Spinal cord (tissue), 10 donors: ENCODE measurements around the gene PPP2R2B. TPM values are rescaled to one million over a fixed set of nuclear protein-coding genes. Genes with fewer than 3 reads are reported as not detected.

Source experiments
- DNase-seq, 6 donors: peaks; one replicate each; pipeline versions ENCODE4 v3.0.0 to v3.0.0-alpha.2; 2013 to 2015; ENCODE audit warnings: low spot score in 6 of 6, low read depth in 4 of 6
- H3K27ac ChIP-seq: one replicate; pipeline ENCODE4 v1.5.1; 2013; ENCODE audit warnings: low read depth, low read length, control low read depth
- H3K27me3 ChIP-seq: one replicate; pipeline ENCODE4 v1.6.1; 2013; ENCODE audit warnings: low read length; ENCODE audit not compliant: control insufficient read depth, insufficient read depth
- H3K36me3 ChIP-seq: one replicate; pipeline ENCODE4 v1.6.1; 2013; ENCODE audit warnings: low read length; ENCODE audit not compliant: control insufficient read depth, insufficient read depth
- H3K4me1 ChIP-seq: one replicate; pipeline ENCODE4 v1.6.1; 2013; ENCODE audit warnings: low read length; ENCODE audit not compliant: control insufficient read depth, insufficient read depth
- H3K4me3 ChIP-seq: one replicate; pipeline ENCODE4 v1.5.1; 2013; ENCODE audit warnings: low read depth, low read length, control low read depth
- H3K9me3 ChIP-seq: one replicate; pipeline ENCODE4 v1.6.1; 2013; ENCODE audit warnings: low read length; ENCODE audit not compliant: control insufficient read depth, insufficient read depth
- WGBS: methylation state at CpG from one replicate; pipeline ENCODE4 v1.1.5; 2013; ENCODE audit warnings: missing lambda C conversion rate; ENCODE audit not compliant: insufficient coverage; 5-methylcytosine and 5-hydroxymethylcytosine counted together
- polyA plus RNA-seq, 2 donors: library from polyadenylated mRNA; unstranded; fragments of 120-200 nt; gene quantifications; one replicate each; pipeline ENCODE4 v1.2.1, GENCODE V29; 2013; ENCODE audit not compliant: insufficient read length in 2 of 2
- total RNA-seq, 2 donors: library from RNA; depleted of rRNA in 1 of 2; stranded (reverse); fragments of 120-200 nt in 1 of 2; fragments of >200 nt in 1 of 2; gene quantifications; one replicate each; pipeline versions ENCODE4 v1.2.3 to v1.2.4, GENCODE V29; 2013 to 2014
- donor health status: healthy.

PPP2R2B gene
- total and polyA plus RNA-seq, 4 donors, result 62.0 to 211 (median 150) TPM

DNA sequence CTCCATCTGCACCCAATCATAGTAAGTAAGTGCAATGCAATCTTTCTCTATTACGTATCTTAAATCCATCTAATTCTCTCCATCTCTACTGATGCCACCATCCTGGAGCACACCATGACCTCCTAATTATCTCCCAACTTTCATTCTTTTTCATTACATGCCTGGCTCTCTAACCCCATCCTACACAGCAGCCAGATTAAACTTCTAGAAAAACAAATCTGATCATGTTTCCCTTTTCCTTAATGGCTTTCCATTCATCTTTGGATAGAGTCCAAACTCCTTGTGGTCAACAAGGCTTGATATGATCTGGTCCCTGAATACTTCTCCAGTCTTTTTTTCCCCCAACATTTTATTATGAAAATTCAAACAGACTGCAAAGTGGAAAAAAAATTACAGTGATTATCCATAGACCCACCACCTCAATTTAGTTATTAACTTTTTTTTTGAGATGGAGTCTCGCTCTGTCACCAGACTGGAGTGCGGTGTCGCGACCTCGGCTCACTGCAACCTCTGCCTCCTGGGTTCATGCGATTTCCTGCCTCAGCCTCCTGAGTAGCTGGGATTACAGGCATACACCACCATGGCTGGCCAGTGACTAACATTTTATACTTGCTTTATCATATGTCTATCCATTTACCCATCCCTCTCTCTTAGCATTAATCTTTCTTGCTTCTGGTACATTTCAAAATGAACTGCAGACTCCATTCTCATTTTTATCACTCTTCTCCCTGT is 5.2 kb downstream of the PPP2R2B start:
- 96% methylated on average over 7 of the region's 7 CpGs for WGBS

DNA sequence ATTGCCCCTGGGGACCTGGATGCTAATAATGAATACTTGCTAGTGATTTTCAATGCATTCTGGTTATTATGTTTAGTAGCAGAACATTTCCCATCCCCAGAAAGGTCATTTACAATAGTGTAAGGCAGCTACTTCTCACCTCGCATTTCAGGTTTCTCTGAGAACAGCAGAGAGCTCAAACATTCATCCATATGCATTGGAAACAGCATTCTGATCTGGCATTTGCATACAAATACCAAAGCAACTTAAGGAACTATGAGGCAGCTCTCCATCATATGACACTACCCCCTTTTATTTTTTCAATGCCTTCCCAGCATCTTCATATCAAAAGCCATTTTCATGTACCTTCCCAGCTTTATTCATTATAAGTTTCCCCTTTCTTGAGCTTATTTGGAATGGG is 6.4 kb downstream of the PPP2R2B start:
- WGBS, result 50% methylated on average over 1 of the region's 1 CpG
- DNase-seq, result no peak
- no peak overlapping the region for H3K27ac ChIP-seq
- H3K4me1 ChIP-seq, result no peaks in the 10 kb centered on the region
- H3K36me3 ChIP-seq, result peaks cover 5% of the 10 kb centered on the region
- H3K4me3 ChIP-seq, result no peak overlapping the region
- no peaks in the 10 kb centered on the region for H3K27me3 ChIP-seq
- H3K9me3 ChIP-seq, result no peaks in the 10 kb centered on the region

More for the DNA sequence above, 5.2 kb downstream of the PPP2R2B start:
- no peak for DNase-seq
- Histone ChIP-seq H3K4me3 (no peak overlapping the region), H3K27ac (no peak overlapping the region), H3K9me3 (no peaks in the 10 kb centered on the region), H3K4me1 (peaks cover 7% of the 10 kb centered on the region), H3K36me3 (peaks cover 5% of the 10 kb centered on the region), H3K27me3 (no peaks in the 10 kb centered on the region)

DNA sequence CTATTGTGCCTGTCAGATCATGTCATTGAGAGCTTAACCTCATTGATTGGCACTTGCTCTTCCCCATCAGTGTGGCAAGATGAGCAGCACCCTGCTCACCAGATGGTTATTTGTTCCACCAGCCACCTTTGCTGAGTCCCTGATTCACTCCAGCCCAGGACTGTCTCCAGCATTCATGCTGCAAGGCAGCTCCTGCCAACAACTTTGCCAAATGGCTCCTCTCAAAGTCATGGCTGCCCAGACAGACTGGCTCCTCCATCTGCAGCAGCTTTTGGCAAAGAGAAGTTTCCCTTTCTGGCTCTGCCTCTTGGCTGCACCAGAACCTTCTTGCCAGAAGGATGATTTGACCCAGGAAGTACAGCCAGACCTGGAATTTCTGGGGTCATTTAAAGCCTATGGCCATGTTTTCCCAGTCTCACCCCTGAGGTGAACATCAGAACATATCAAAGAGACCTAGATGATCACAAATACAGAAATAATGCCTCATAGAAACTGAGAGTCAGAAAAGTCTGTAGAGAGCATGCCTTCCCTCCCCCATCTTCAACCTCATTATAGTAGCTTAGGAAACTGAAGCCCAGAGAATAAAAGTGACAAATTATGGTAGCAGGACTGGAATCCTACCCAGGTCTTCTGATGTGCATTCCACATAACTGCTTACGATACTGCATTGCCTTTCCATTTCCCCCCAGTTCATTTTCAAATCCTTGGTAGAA is 10.4 kb downstream of the PPP2R2B start:
- Histone ChIP-seq H3K27me3 (no peaks in the 10 kb centered on the region), H3K9me3 (no peaks in the 10 kb centered on the region), H3K4me3 (no peak overlapping the region), H3K27ac (no peak overlapping the region), H3K36me3 (peaks cover 5% of the 10 kb centered on the region), H3K4me1 (no peaks in the 10 kb centered on the region)
- peak in 1 of 6 donors; percentile 85 for DNase-seq
- no CpG with 5 or more reads among the region's 1 CpG for WGBS

DNA sequence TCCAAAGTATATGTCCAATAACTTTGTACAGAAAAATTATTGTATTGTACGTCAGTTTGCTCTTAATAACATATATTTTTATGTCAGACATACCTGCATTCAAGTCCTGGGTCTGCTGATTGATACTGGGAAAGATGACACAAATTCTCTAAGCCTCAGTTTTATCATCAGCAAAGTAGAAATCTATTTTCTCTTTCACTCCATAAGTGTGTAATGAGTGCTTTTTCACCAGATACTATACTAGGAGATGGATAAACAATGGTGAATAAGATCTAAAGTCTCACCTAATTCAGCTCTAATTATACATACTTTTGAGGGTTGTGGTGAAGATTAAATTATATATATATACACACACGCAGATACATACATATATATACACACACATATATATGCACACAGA is 12.3 kb downstream of the PPP2R2B start:
- Histone ChIP-seq H3K9me3 (no peaks in the 10 kb centered on the region), H3K27ac (no peak overlapping the region), H3K4me3 (no peak overlapping the region), H3K36me3 (peaks cover 5% of the 10 kb centered on the region), H3K4me1 (peaks cover under 1% of the 10 kb centered on the region), H3K27me3 (no peaks in the 10 kb centered on the region)
- no CpG with 5 or more reads among the region's 2 CpGs for WGBS
- DNase-seq, result no peak

DNA sequence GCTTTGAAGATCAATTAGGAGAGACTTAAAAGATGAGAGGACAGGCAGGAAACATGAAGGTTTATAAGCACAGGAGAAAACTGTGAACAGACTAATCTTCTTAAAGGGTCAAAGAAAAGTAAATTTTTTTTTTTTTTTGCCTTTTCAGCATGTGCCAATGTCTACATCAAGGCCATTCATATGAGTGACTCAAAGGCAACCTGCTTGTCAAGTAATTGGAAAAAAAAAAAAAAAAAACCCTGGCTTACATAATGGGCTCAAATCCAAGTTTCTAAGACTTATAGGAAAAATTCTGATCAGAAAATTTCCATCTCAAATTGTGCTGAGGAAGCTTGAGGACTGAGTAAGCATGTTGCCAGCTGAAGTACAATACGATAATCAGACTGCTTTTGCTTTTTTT is 15.9 kb downstream of the PPP2R2B start:
- Histone ChIP-seq H3K9me3 (no peaks in the 10 kb centered on the region), H3K36me3 (no peaks in the 10 kb centered on the region), H3K27me3 (no peaks in the 10 kb centered on the region), H3K4me3 (no peak overlapping the region), H3K4me1 (peaks cover 6% of the 10 kb centered on the region), H3K27ac (no peak overlapping the region)
- WGBS, result no CpG with 5 or more reads among the region's 1 CpG
- DNase-seq, result no peak

DNA sequence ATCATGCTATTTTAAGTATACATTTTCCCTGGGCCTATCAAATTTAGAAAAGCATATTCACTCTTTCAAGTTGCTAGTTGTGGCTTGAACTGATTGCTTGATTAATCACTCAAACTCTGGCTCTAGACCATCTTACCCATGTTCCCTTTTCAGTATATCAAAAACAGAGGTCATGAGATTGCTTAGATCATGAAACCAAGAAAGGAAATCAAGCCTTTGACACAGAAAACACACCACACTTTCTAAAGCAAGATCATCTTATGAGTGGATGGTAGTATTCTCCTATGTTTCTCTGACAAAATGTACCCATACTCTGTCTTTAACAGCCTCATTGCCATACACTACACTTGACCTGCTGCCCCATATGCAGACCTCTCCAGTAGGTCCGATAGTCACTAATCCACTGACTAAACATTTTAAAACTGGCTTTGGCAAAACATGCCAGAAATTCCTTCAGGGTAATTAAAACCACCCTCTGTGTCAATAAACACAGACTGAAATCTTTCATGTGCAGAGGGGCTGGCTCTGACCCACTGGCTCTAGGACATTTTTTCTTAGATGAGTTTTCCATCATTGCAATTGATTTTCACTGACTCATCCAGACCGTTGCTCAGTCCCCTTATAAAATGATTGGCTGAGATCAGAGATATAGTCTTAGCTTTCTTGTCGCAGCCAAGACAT is 18.2 kb downstream of the PPP2R2B start:
- WGBS, result 13% methylated on average over 2 of the region's 3 CpGs
- Histone ChIP-seq H3K27ac (no peak overlapping the region), H3K27me3 (no peaks in the 10 kb centered on the region)

DNA sequence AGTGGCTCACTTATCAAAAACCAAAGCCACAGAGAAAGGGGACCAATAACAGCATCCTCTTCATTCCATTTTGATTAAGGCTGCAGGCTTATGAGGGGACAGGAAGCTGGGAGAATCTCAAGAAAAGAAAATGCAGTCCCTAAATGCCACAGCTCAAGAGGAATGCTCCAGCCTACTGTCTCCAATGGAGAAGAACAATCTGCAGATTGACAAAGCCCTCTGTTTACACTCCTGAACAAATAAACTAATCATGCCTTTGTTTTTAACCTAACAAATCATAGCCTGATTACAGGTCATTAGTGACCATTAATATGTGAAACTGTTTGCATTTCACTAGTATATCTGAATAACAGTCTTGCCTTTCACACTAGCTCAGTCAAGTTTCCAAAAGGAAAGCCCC is 26.5 kb downstream of the PPP2R2B start:
- Histone ChIP-seq H3K27ac (no peak overlapping the region), H3K4me3 (no peak overlapping the region), H3K36me3 (no peaks in the 10 kb centered on the region), H3K4me1 (no peaks in the 10 kb centered on the region), H3K9me3 (no peaks in the 10 kb centered on the region), H3K27me3 (no peaks in the 10 kb centered on the region)
- no peak for DNase-seq

More for the DNA sequence above, 18.2 kb downstream of the PPP2R2B start:
- Histone ChIP-seq H3K9me3 (no peaks in the 10 kb centered on the region), H3K4me3 (no peak overlapping the region), H3K4me1 (peaks cover 6% of the 10 kb centered on the region), H3K36me3 (no peaks in the 10 kb centered on the region)
- DNase-seq, result no peak

DNA sequence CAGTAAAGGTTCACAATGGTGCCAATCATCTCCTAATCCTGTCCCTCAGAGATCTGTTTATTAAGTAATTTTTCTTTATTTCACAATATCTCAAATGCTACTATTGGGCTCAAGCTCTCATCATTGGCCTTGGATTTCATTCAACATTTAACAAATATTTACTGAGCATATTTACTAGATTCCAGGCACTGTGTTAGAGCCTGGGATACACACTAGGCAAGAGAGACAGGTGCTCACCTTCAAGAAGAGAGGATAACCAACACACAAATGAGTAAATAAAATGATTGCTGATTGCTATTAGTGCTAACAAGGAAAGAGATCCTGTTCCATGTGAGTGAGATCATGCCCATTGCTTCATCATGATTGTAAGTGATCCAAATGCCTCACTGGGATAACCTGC is 27.4 kb downstream of the PPP2R2B start:
- H3K36me3 ChIP-seq, result peaks cover under 1% of the 10 kb centered on the region
- no peaks in the 10 kb centered on the region for H3K27me3 ChIP-seq
- no peak overlapping the region for H3K4me3 ChIP-seq
- no peak overlapping the region for H3K27ac ChIP-seq
- no peaks in the 10 kb centered on the region for H3K9me3 ChIP-seq
- H3K4me1 ChIP-seq, result no peaks in the 10 kb centered on the region
- DNase-seq, result no peak

DNA sequence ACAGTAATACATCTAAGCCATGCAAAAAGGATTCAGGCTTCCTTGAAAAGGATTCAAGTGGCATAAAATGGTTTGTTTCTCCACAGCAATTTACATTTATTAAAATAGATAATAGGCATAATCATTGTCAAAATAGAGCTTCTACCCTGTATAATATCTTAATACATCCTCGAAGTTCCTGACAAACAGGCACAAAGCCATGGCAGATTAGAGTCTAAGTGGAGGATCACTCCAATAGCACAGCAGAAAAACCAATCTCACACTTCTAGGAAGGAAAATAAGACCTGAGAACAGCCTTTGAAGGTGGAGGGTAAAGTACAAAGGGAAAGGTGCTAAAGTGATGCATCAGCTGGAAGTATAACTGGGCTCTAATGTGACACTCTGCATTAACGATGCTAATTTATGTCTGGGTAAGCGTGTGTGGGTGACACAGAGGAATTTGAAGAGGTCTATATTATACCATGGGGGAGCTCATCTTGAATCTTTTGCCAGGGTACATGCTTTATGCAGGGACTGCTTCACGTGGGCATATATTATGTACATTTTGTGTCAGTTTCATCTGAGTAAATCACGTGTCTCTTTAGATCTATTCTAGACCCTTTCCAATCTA is 28.8 kb downstream of the PPP2R2B start:
- 59% methylated on average over 2 of the region's 5 CpGs for WGBS
- Histone ChIP-seq H3K27me3 (no peaks in the 10 kb centered on the region), H3K4me3 (no peak overlapping the region), H3K4me1 (no peaks in the 10 kb centered on the region), H3K9me3 (no peaks in the 10 kb centered on the region), H3K36me3 (peaks cover 2% of the 10 kb centered on the region), H3K27ac (no peak overlapping the region)
- DNase-seq, result no peak
